HepG2 (cell line): ENCODE measurements around the gene PRSS8. TPM values are rescaled to one million over a fixed set of nuclear protein-coding genes. Genes with fewer than 3 reads are reported as not detected.

Experiments
- CBX1 ChIP-seq: IDR thresholded peaks from one replicate; pipeline ENCODE4 v1.6.1; 2016; ENCODE audit warnings: antibody characterized with exemption, low read depth
- ERF ChIP-seq: IDR thresholded peaks from 2 replicates; pipeline ENCODE4 v1.6.1; 2018; ENCODE audit warnings: missing biosample characterization, missing genetic modification reagents
- ISL2 ChIP-seq: sonication (generic); formaldehyde crosslinking; IDR thresholded peaks from 2 replicates; pipeline ENCODE4 v1.5.0; 2020; ENCODE audit warnings: missing genetic modification reagents
- MIER2 ChIP-seq: IDR thresholded peaks from 2 replicates; pipeline ENCODE4 v1.6.1; 2016; ENCODE audit warnings: missing biosample characterization, missing genetic modification reagents
- NBN ChIP-seq: fragments of 450-650 bp; conservative IDR thresholded peaks from 2 replicates; pipeline ENCODE4 v1.6.1; 2017
- RAD21 ChIP-seq: fragments of 450-650 bp; formaldehyde crosslinking; IDR thresholded peaks from 2 replicates; pipeline ENCODE4 v1.5.0; 2020; ENCODE audit warnings: mild to moderate bottlenecking
- RNF2 ChIP-seq: fragments of 450-650 bp; conservative IDR thresholded peaks from 2 replicates; pipeline ENCODE4 v1.6.1; 2016; ENCODE audit warnings: low read depth
- SATB2 ChIP-seq: sonication (generic); formaldehyde crosslinking; IDR thresholded peaks from 2 replicates; pipeline ENCODE4 v1.5.0; 2020; ENCODE audit warnings: missing genetic modification reagents
- ZC3H4 ChIP-seq: sonication (generic); formaldehyde crosslinking; IDR thresholded peaks from 2 replicates; pipeline ENCODE4 v1.4.0; 2020; ENCODE audit warnings: missing genetic modification reagents, borderline replicate concordance
- ZFP82 ChIP-seq: sonication (generic); formaldehyde crosslinking; IDR thresholded peaks from 2 replicates; pipeline ENCODE4 v1.5.1; 2020; ENCODE audit warnings: mild to moderate bottlenecking, missing genetic modification reagents, borderline replicate concordance
- ZKSCAN5 ChIP-seq: sonication (generic); formaldehyde crosslinking; IDR thresholded peaks from 2 replicates; pipeline ENCODE4 v1.5.1; 2020; ENCODE audit warnings: mild to moderate bottlenecking, missing genetic modification reagents
- ZNF251 ChIP-seq: sonication (generic); formaldehyde crosslinking; IDR thresholded peaks from 2 replicates; pipeline ENCODE4 v1.9.0; 2021; ENCODE audit warnings: mild to moderate bottlenecking, missing genetic modification reagents
- ZNF331 ChIP-seq: sonication (generic); formaldehyde crosslinking; IDR thresholded peaks from 2 replicates; pipeline ENCODE4 v1.4.0; 2020; ENCODE audit warnings: missing genetic modification reagents
- ZNF615 ChIP-seq: sonication (generic); formaldehyde crosslinking; IDR thresholded peaks from 2 replicates; pipeline ENCODE4 v1.5.0; 2020; ENCODE audit warnings: mild to moderate bottlenecking, missing genetic modification reagents, borderline replicate concordance
- ZNF75D ChIP-seq: sonication (generic); formaldehyde crosslinking; IDR thresholded peaks from 2 replicates; pipeline ENCODE4 v1.8.1; 2023; ENCODE audit warnings: missing genetic modification reagents, mild to moderate bottlenecking, borderline replicate concordance
- ZNF773 ChIP-seq: sonication (generic); formaldehyde crosslinking; IDR thresholded peaks from 2 replicates; pipeline ENCODE4 v1.4.0; 2020; ENCODE audit warnings: missing genetic modification reagents, borderline replicate concordance
- ZNF775 ChIP-seq: sonication (generic); formaldehyde crosslinking; IDR thresholded peaks from 2 replicates; pipeline ENCODE4 v1.4.0; 2020; ENCODE audit warnings: missing genetic modification reagents, mild to moderate bottlenecking, moderate library complexity, borderline replicate concordance
- ZZZ3 ChIP-seq: sonication (generic); formaldehyde crosslinking; IDR thresholded peaks from 2 replicates; pipeline ENCODE4 v1.4.0; 2020; ENCODE audit warnings: missing genetic modification reagents, mild to moderate bottlenecking, borderline replicate concordance
- polyA plus RNA-seq, 8 experiments: library from polyadenylated mRNA; depleted of rRNA in 3 of 8; stranded (reverse) in 7 of 8; unstranded in 1 of 8; fragments of >200 nt; fragmentation: Illumina TruSeq in 4 of 8; extraction: Trizol in 4 of 8; gene quantifications; 2 replicates each; pipeline versions ENCODE4 v1.2.1 to v1.2.3, GENCODE V29; 2011 to 2016; ENCODE audit warnings: low read depth in 4 of 8, missing spikeins in 1 of 8, mixed read lengths in 1 of 8; ENCODE audit not compliant: insufficient read depth in 1 of 8
- total RNA-seq, 5 experiments: library from RNA; depleted of rRNA; stranded (reverse); fragments of >200 nt; fragmentation: Illumina TruSeq; extraction: Trizol; gene quantifications; 2 replicates each; pipeline ENCODE4 v1.2.3, GENCODE V29; 2016; ENCODE audit warnings: low read depth in 1 of 5
- TF ChIP-seq, protein P1 (sequence below): sonication (generic); formaldehyde crosslinking; IDR thresholded peaks from 2 replicates; pipeline ENCODE4 v1.5.1; 2020; ENCODE audit warnings: missing genetic modification reagents, mild to moderate bottlenecking, borderline replicate concordance
- TF ChIP-seq, protein P2 (sequence below): IDR thresholded peaks from 2 replicates; pipeline ENCODE4 v1.6.1; 2016; ENCODE audit warnings: mild to moderate bottlenecking
- TF ChIP-seq, protein P3 (sequence below): sonication (generic); formaldehyde crosslinking; conservative IDR thresholded peaks from 2 replicates; pipeline ENCODE4 v1.4.0; 2020; ENCODE audit warnings: missing genetic modification reagents
- TF ChIP-seq, protein P4 (sequence below): IDR thresholded peaks from 2 replicates; pipeline ENCODE4 v1.6.1; 2016; ENCODE audit warnings: mild to moderate bottlenecking, missing biosample characterization, missing genetic modification reagents
- TF ChIP-seq, protein P5 (sequence below): sonication (generic); formaldehyde crosslinking; IDR thresholded peaks from 2 replicates; pipeline ENCODE4 v1.4.0; 2020; ENCODE audit warnings: missing genetic modification reagents

Gene PRSS8
- total and polyA plus RNA-seq, 2 of the 13 experiments (the other 11 are each of a cell fraction or from before 2014, with no cell fraction given) = 2.6 to 7.2 TPM

DNA sequence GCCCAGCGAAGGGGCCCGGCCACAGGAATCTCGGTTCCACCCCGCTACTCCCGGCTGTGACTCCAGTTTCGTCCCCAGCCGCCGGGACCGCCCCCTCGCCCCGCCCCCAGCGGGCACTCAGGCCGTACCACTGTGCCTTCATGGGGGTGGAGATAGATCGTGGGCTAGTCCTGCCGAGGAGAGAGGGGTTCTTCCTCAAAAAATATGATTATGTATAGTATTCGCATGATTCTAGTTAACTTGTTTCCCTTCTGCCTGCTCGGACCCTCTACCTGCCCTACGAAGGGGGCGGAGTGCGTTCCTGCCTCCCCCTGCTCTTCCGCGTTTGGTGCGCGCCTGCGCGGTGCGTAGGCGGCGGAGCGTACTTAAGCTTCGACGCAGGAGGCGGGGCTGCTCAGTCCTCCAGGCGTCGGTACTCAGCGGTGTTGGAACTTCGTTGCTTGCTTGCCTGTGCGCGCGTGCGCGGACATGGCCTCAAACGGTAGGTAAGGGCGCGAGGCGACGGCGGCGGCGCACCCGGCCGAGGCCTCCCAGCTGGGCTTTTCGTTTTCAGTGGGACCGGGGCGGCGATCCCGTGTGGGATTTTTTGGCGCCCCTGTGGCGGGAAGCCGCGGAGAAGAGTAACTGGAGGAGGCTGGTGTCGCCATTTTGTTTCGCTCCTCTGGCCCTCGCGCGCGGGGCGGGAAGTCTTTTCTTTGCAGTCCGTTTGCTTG lies 44.4 kb upstream of the PRSS8 start, which contains the start of gene FUS (continued):
- no peak for TF ChIP-seq ZZZ3 (CRISPR knock-in tag)
- peak; percentile 64 for TF ChIP-seq ERF (CRISPR knock-in tag)
- TF ChIP-seq ZNF775 (CRISPR knock-in tag) = 0 out of 2 replicates have a peak, but pooled peaks have one; percentile 82
- TF ChIP-seq ZC3H4 = peak; percentile 86
- 0 out of 2 replicates have a peak, but pooled peaks have one; percentile 41 for TF ChIP-seq ZNF773 (CRISPR knock-in tag)
- TF ChIP-seq, protein P1, sequence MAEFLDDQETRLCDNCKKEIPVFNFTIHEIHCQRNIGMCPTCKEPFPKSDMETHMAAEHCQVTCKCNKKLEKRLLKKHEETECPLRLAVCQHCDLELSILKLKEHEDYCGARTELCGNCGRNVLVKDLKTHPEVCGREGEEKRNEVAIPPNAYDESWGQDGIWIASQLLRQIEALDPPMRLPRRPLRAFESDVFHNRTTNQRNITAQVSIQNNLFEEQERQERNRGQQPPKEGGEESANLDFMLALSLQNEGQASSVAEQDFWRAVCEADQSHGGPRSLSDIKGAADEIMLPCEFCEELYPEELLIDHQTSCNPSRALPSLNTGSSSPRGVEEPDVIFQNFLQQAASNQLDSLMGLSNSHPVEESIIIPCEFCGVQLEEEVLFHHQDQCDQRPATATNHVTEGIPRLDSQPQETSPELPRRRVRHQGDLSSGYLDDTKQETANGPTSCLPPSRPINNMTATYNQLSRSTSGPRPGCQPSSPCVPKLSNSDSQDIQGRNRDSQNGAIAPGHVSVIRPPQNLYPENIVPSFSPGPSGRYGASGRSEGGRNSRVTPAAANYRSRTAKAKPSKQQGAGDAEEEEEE (CRISPR knock-in tag) = no peak
- TF ChIP-seq, protein P2, sequence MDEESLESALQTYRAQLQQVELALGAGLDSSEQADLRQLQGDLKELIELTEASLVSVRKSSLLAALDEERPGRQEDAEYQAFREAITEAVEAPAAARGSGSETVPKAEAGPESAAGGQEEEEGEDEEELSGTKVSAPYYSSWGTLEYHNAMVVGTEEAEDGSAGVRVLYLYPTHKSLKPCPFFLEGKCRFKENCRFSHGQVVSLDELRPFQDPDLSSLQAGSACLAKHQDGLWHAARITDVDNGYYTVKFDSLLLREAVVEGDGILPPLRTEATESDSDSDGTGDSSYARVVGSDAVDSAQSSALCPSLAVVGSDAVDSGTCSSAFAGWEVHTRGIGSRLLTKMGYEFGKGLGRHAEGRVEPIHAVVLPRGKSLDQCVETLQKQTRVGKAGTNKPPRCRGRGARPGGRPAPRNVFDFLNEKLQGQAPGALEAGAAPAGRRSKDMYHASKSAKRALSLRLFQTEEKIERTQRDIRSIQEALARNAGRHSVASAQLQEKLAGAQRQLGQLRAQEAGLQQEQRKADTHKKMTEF (CRISPR knock-in tag) = peak; percentile 97
- peak; percentile 71; the same call in 1 of the 2 replicates for TF ChIP-seq ZNF75D (CRISPR knock-in tag)
- TF ChIP-seq, protein P3, sequence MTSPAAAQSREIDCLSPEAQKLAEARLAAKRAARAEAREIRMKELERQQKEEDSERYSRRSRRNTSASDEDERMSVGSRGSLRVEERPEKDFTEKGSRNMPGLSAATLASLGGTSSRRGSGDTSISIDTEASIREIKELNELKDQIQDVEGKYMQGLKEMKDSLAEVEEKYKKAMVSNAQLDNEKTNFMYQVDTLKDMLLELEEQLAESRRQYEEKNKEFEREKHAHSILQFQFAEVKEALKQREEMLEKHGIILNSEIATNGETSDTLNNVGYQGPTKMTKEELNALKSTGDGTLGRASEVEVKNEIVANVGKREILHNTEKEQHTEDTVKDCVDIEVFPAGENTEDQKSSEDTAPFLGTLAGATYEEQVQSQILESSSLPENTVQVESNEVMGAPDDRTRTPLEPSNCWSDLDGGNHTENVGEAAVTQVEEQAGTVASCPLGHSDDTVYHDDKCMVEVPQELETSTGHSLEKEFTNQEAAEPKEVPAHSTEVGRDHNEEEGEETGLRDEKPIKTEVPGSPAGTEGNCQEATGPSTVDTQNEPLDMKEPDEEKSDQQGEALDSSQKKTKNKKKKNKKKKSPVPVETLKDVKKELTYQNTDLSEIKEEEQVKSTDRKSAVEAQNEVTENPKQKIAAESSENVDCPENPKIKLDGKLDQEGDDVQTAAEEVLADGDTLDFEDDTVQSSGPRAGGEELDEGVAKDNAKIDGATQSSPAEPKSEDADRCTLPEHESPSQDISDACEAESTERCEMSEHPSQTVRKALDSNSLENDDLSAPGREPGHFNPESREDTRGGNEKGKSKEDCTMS (CRISPR knock-in tag) = peak; percentile 75; the same call in 1 of the 2 replicates
- peak; percentile 99 for TF ChIP-seq CBX1
- TF ChIP-seq ZNF331 = peak; percentile 91
- TF ChIP-seq, protein P4, sequence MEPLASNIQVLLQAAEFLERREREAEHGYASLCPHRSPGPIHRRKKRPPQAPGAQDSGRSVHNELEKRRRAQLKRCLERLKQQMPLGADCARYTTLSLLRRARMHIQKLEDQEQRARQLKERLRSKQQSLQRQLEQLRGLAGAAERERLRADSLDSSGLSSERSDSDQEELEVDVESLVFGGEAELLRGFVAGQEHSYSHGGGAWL (CRISPR knock-in tag) = peak; percentile 73
- TF ChIP-seq ISL2 = peak; percentile 58
- TF ChIP-seq ZNF615 (CRISPR knock-in tag) = peak; percentile 99
- TF ChIP-seq MIER2 = peak; percentile 51
- TF ChIP-seq NBN = no peak
- TF ChIP-seq ZNF251 (CRISPR knock-in tag) = no peak
- TF ChIP-seq ZKSCAN5 (CRISPR knock-in tag) = no peak
- 0 out of 2 replicates have a peak, but pooled peaks have one; percentile 36 for TF ChIP-seq RNF2
- TF ChIP-seq ZFP82 (CRISPR knock-in tag) = peak; percentile 77; the same call in 1 of the 2 replicates
- TF ChIP-seq RAD21 = 0 out of 2 replicates have a peak, but pooled peaks have one; percentile 27
- TF ChIP-seq SATB2 (CRISPR knock-in tag) = peak; percentile 92
- TF ChIP-seq, protein P5, sequence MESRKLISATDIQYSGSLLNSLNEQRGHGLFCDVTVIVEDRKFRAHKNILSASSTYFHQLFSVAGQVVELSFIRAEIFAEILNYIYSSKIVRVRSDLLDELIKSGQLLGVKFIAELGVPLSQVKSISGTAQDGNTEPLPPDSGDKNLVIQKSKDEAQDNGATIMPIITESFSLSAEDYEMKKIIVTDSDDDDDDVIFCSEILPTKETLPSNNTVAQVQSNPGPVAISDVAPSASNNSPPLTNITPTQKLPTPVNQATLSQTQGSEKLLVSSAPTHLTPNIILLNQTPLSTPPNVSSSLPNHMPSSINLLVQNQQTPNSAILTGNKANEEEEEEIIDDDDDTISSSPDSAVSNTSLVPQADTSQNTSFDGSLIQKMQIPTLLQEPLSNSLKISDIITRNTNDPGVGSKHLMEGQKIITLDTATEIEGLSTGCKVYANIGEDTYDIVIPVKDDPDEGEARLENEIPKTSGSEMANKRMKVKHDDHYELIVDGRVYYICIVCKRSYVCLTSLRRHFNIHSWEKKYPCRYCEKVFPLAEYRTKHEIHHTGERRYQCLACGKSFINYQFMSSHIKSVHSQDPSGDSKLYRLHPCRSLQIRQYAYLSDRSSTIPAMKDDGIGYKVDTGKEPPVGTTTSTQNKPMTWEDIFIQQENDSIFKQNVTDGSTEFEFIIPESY (CRISPR knock-in tag) = peak; percentile 34; the same call in 1 of the 2 replicates
